GM23338 (cell line): ENCODE results near the gene CELA2A. TPM values are rescaled to one million over a fixed set of nuclear protein-coding genes. Genes with fewer than 3 reads are reported as not detected.

Experiments used
- ATAC-seq: fragments of 200-7000 bp; cut with Tn5 transposase; 3 replicates; pipeline ENCODE4 v1.9.1; 2020
- DNase-seq: peaks from one replicate; pipeline ENCODE4 v3.0.0-alpha.2; 2015; ENCODE audit warnings: low spot score
- H2AFZ ChIP-seq: fragments of 200-600 bp; sonication (generic); 2 replicates; pipeline ENCODE4 v1.8.0; 2016; ENCODE audit warnings: antibody characterized with exemption, mild to moderate bottlenecking, moderate library complexity
- H3F3A ChIP-seq: fragments of 200-600 bp; sonication (generic); replicated peaks from 2 replicates; pipeline ENCODE4 v1.8.0; 2017; ENCODE audit warnings: antibody characterized with exemption, mixed run types, low read depth
- H3K27ac ChIP-seq: fragments of 200-600 bp; sonication (generic); 2 replicates; pipeline ENCODE4 v1.6.1; 2016; ENCODE audit warnings: low read depth
- H3K27me3 ChIP-seq: fragments of 200-600 bp; sonication (generic); 2 replicates; pipeline ENCODE4 v1.8.0; 2016; ENCODE audit warnings: mild to moderate bottlenecking, mixed run types, moderate library complexity; ENCODE audit not compliant: insufficient read depth
- H3K36me3 ChIP-seq: fragments of 200-600 bp; sonication (generic); 2 replicates; pipeline ENCODE4 v1.8.0; 2016; ENCODE audit warnings: mild to moderate bottlenecking; ENCODE audit not compliant: insufficient read depth
- H3K4me1 ChIP-seq: fragments of 200-600 bp; sonication (generic); 2 replicates; pipeline ENCODE4 v1.8.0; 2016; ENCODE audit warnings: mild to moderate bottlenecking, moderate library complexity; ENCODE audit not compliant: insufficient read depth
- H3K4me2 ChIP-seq: fragments of 200-600 bp; sonication (generic); 2 replicates; pipeline ENCODE4 v1.7.1; 2017; ENCODE audit warnings: mixed run types
- H3K4me3 ChIP-seq: fragments of 200-600 bp; sonication (generic); 2 replicates; pipeline ENCODE4 v1.6.1; 2016; ENCODE audit warnings: mixed run types
- H3K79me2 ChIP-seq: fragments of 200-600 bp; sonication (generic); replicated peaks from 2 replicates; pipeline ENCODE4 v1.8.0; 2017; ENCODE audit warnings: mild to moderate bottlenecking; ENCODE audit not compliant: insufficient read depth
- H3K9me2 ChIP-seq: fragments of 200-600 bp; sonication (generic); 2 replicates; pipeline ENCODE4 v1.8.0; 2017; ENCODE audit not compliant: insufficient read depth
- H4K20me1 ChIP-seq: fragments of 200-600 bp; sonication (generic); replicated peaks from 2 replicates; pipeline ENCODE4 v1.8.0; 2017; ENCODE audit warnings: mild to moderate bottlenecking; ENCODE audit not compliant: insufficient read depth
- H3K27ac Mint-ChIP-seq: 2 replicates; pipeline ENCODE4 v1.8.0; 2020; ENCODE audit warnings: inconsistent platforms, mild to moderate bottlenecking, moderate library complexity, mixed read lengths
- H3K27me3 Mint-ChIP-seq: 3 replicates; pipeline ENCODE4 v1.8.0; 2022; ENCODE audit warnings: low read depth, mild to moderate bottlenecking, moderate library complexity, mixed read lengths, inconsistent platforms; ENCODE audit not compliant: insufficient read depth, poor library complexity
- H3K36me3 Mint-ChIP-seq: 3 replicates; pipeline ENCODE4 v1.8.0; 2021; ENCODE audit warnings: low read depth, mild to moderate bottlenecking, inconsistent platforms, moderate library complexity, mixed read lengths
- H3K4me1 Mint-ChIP-seq: 3 replicates; pipeline ENCODE4 v1.8.0; 2020; ENCODE audit warnings: mild to moderate bottlenecking, inconsistent platforms, mixed read lengths
- H3K4me3 Mint-ChIP-seq: 3 replicates; pipeline ENCODE4 v1.8.0; 2021; ENCODE audit warnings: moderate library complexity, mild to moderate bottlenecking, inconsistent platforms, mixed read lengths
- H3K9me3 Mint-ChIP-seq: 3 replicates; pipeline ENCODE4 v1.8.0; 2020; ENCODE audit warnings: moderate library complexity, mild to moderate bottlenecking, inconsistent platforms, mixed read lengths
- CREB1 ChIP-seq: fragments of 250-450 bp; sonication (Bioruptor Pico); IDR thresholded peaks from 2 replicates; pipeline ENCODE4 v1.5.0; 2020; ENCODE audit warnings: low read depth, mild to moderate bottlenecking, moderate library complexity
- CTCF ChIP-seq, 2 experiments: fragments of 200-600 bp in 1 of 2; sonication (generic) in 1 of 2; conservative IDR thresholded peaks; 2 replicates each; pipeline versions ENCODE4 v1.5.1 to v1.6.1; 2016 to 2017; ENCODE audit warnings: antibody characterized with exemption in 2 of 2, low read depth in 2 of 2, mild to moderate bottlenecking in 2 of 2, moderate library complexity in 1 of 2
- ETS1 ChIP-seq: IDR thresholded peaks from 2 replicates; pipeline ENCODE4 v1.6.1; 2016; ENCODE audit warnings: antibody characterized with exemption
- EZH2 ChIP-seq: fragments of 200-600 bp; sonication (generic); IDR thresholded peaks from one replicate; pipeline ENCODE4 v1.8.0; 2017; ENCODE audit warnings: antibody characterized with exemption, mild to moderate bottlenecking, low read depth; ENCODE audit not compliant: unreplicated experiment
- EZH2phosphoT487 ChIP-seq: fragments of 200-600 bp; sonication (generic); IDR thresholded peaks from one replicate; pipeline ENCODE4 v1.8.1; 2018; ENCODE audit warnings: antibody characterized with exemption; ENCODE audit not compliant: unreplicated experiment
- JUNB ChIP-seq: IDR thresholded peaks from one replicate; pipeline ENCODE4 v1.6.1; 2016; ENCODE audit warnings: antibody characterized with exemption; ENCODE audit not compliant: unreplicated experiment
- NANOG ChIP-seq: IDR thresholded peaks from 2 replicates; pipeline ENCODE4 v1.6.1; 2016; ENCODE audit warnings: antibody characterized with exemption, borderline replicate concordance
- POLR2AphosphoS5 ChIP-seq: IDR thresholded peaks from 2 replicates; pipeline ENCODE4 v1.6.1; 2016; ENCODE audit warnings: antibody characterized with exemption, low read depth
- REST ChIP-seq: IDR thresholded peaks from one replicate; pipeline ENCODE4 v1.6.1; 2018; ENCODE audit warnings: antibody characterized with exemption; ENCODE audit not compliant: unreplicated experiment
- STAT1 ChIP-seq: IDR thresholded peaks from one replicate; pipeline ENCODE4 v1.6.1; 2016; ENCODE audit warnings: antibody characterized with exemption; ENCODE audit not compliant: unreplicated experiment
- ZNF114 ChIP-seq: fragments of 250-450 bp; sonication (Bioruptor Pico); IDR thresholded peaks from 2 replicates; pipeline ENCODE4 v1.5.0; 2020; ENCODE audit warnings: mild to moderate bottlenecking, moderate library complexity
- ZNF331 ChIP-seq: fragments of 250-450 bp; sonication (Bioruptor Pico); IDR thresholded peaks from 2 replicates; pipeline ENCODE4 v1.5.0; 2020; ENCODE audit warnings: low read depth, mild to moderate bottlenecking, moderate library complexity
- ZNF462 ChIP-seq: fragments of 250-450 bp; sonication (Bioruptor Pico); IDR thresholded peaks from 2 replicates; pipeline ENCODE4 v1.5.0; 2020; ENCODE audit warnings: mild to moderate bottlenecking, moderate library complexity
- polyA plus RNA-seq: library from polyadenylated mRNA; unstranded; fragments of >200 nt; fragmentation: Nextera tagmentation; extraction: Ambion mirVana; gene quantifications from 2 replicates; pipeline ENCODE4 v1.2.1, GENCODE V29; 2016
- total RNA-seq: library from RNA; depleted of rRNA; stranded (reverse); fragments of >200 nt; shearing (Covaris generic); gene quantifications from 2 replicates; pipeline ENCODE4 v1.2.3, GENCODE V29; 2014

The CELA2A gene
- total and polyA plus RNA-seq, 2 experiments from 2014 or later, result not detected

GRCh38 chr1:15444468-15445389, 11.8 kb upstream of the CELA2A start:
- no peak overlapping the region for H3K4me2 ChIP-seq
- no peaks in the 10 kb centered on the region for H3K4me1 ChIP-seq
- no peaks in the 10 kb centered on the region for H3K9me2 ChIP-seq
- no peak overlapping the region for H2AFZ ChIP-seq
- Mint-ChIP-seq H3K4me3 (no peak overlapping the region), H3K27me3 (peaks cover 11% of the 10 kb centered on the region), H3K27ac (no peak overlapping the region), H3K4me1 (no peaks in the 10 kb centered on the region), H3K36me3 (no peaks in the 10 kb centered on the region; the same call in 2 of the 3 replicates), H3K9me3 (no peaks in the 10 kb centered on the region; the same call in 2 of the 3 replicates)
- DNase-seq (no peak), ATAC-seq (no peak; the same call in 2 of the 3 replicates)
- H3K27me3 ChIP-seq, result no peaks in the 10 kb centered on the region
- H3K36me3 ChIP-seq, result no peaks in the 10 kb centered on the region
- no peak overlapping the region for H3K27ac ChIP-seq
- no peak for TF ChIP-seq ZNF331
- no peak for TF ChIP-seq CREB1 (CRISPR knock-in tag)
- TF ChIP-seq ZNF114 (CRISPR knock-in tag), result no peak
- TF ChIP-seq REST, result no peak
- TF ChIP-seq EZH2, result no peak
- no peak for TF ChIP-seq NANOG
- no peak for TF ChIP-seq CTCF (conservative IDR thresholded peaks at IDR 0.05; ENCODE audit: low read depth in 2 of 2)
- no peak for TF ChIP-seq JUNB
- TF ChIP-seq STAT1, result no peak
- no peak for TF ChIP-seq EZH2phosphoT487
- TF ChIP-seq ZNF462 (CRISPR knock-in tag), result no peak
- no peak for TF ChIP-seq POLR2AphosphoS5
- no peak for TF ChIP-seq ETS1
- no peaks in the 10 kb centered on the region for H3K79me2 ChIP-seq
- no peak overlapping the region for H3K4me3 ChIP-seq
- H4K20me1 ChIP-seq, result no peaks in the 10 kb centered on the region
- H3F3A ChIP-seq, result no peaks in the 10 kb centered on the region
